ENCODE data around the gene NR6A1.

Gene NR6A1

GRCh38 chr9:124770359-124771020, 621 bp downstream of the NR6A1 start:
- TF ChIP-seq, protein P1, sequence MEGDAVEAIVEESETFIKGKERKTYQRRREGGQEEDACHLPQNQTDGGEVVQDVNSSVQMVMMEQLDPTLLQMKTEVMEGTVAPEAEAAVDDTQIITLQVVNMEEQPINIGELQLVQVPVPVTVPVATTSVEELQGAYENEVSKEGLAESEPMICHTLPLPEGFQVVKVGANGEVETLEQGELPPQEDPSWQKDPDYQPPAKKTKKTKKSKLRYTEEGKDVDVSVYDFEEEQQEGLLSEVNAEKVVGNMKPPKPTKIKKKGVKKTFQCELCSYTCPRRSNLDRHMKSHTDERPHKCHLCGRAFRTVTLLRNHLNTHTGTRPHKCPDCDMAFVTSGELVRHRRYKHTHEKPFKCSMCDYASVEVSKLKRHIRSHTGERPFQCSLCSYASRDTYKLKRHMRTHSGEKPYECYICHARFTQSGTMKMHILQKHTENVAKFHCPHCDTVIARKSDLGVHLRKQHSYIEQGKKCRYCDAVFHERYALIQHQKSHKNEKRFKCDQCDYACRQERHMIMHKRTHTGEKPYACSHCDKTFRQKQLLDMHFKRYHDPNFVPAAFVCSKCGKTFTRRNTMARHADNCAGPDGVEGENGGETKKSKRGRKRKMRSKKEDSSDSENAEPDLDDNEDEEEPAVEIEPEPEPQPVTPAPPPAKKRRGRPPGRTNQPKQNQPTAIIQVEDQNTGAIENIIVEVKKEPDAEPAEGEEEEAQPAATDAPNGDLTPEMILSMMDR (IDR thresholded peaks at IDR 0.05; ENCODE audit: control insufficient read depth, insufficient read depth, low read depth, low read length, missing control alignments): no peak
- DNase-seq (ENCODE audit: low read depth): no peak
- peak overlapping the region; percentile 56 for H3K4me3 ChIP-seq (ENCODE audit: control insufficient read depth, low read depth, low read length)

- H3K4me3 ChIP-seq (ENCODE audit: control insufficient read depth, low read depth, low read length): peak overlapping the region; percentile 8
- DNase-seq (ENCODE audit: low read depth): no peak
- TF ChIP-seq, protein P1 (IDR thresholded peaks at IDR 0.05; ENCODE audit: control insufficient read depth, insufficient read depth, low read depth, low read length, missing control alignments): no peak
Observed at GRCh38 chr9:124769549-124770358, 1.4 kb downstream of the NR6A1 start.

- H3K4me3 ChIP-seq (ENCODE audit: control insufficient read depth, low read depth, low read length): no peak overlapping the region
- TF ChIP-seq, protein P1 (IDR thresholded peaks at IDR 0.05; ENCODE audit: control insufficient read depth, insufficient read depth, low read depth, low read length, missing control alignments): no peak
- DNase-seq (ENCODE audit: low read depth): no peak
Observed at GRCh38 chr9:124768750-124769548, 2.2 kb downstream of the NR6A1 start.

DNA sequence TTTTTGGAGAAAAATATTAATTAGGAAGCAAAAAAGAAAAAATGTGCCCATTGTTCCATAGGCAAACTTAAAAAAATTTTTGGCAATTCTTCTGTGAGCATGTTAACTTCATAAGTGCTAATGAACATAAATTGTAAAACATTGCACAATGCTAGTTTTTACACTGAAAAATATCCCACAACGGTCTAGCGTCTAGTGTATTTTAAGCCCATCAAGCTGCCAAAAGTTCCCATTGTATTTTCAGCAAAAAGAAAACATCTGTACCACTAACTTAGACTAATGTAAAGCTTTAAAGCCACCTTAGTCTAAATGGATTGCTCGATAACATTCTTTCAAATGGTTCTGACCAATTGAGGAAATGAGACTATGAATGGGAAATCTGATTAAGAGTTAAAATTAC, 2.8 kb downstream of the NR6A1 start:
- TF ChIP-seq, protein P1 (IDR thresholded peaks at IDR 0.05; ENCODE audit: control insufficient read depth, insufficient read depth, low read depth, low read length, missing control alignments): no peak
- DNase-seq (ENCODE audit: low read depth): no peak
- no peak overlapping the region for H3K4me3 ChIP-seq (ENCODE audit: control insufficient read depth, low read depth, low read length)

- H3K4me3 ChIP-seq (ENCODE audit: control insufficient read depth, low read depth, low read length): no peak overlapping the region
- TF ChIP-seq, protein P1 (IDR thresholded peaks at IDR 0.05; ENCODE audit: control insufficient read depth, insufficient read depth, low read depth, low read length, missing control alignments): no peak
- no peak for DNase-seq (ENCODE audit: low read depth)
Observed at GRCh38 chr9:124767821-124768220, 3.3 kb downstream of the NR6A1 start.

- no peak overlapping the region for H3K4me3 ChIP-seq (ENCODE audit: control insufficient read depth, low read depth, low read length)
- no peak for DNase-seq (ENCODE audit: low read depth)
- TF ChIP-seq, protein P1 (IDR thresholded peaks at IDR 0.05; ENCODE audit: control insufficient read depth, insufficient read depth, low read depth, low read length, missing control alignments): no peak
Observed at GRCh38 chr9:124766815-124767554, 4.1 kb downstream of the NR6A1 start.
